Left ventricle myocardium inferior (tissue), 1 donor: ENCODE measurements around the gene SYT17. TPM values are rescaled to one million over a fixed set of nuclear protein-coding genes. Genes with fewer than 3 reads are reported as not detected.

Experiments
- DNase-seq: peaks from one replicate; pipeline ENCODE4 v3.0.0-alpha.2; 2020
- H3K27ac ChIP-seq: fragments of 200-600 bp; replicated peaks from 2 replicates; pipeline ENCODE4 v1.8.0; 2021
- H3K27me3 ChIP-seq: fragments of 200-600 bp; 2 replicates; pipeline ENCODE4 v1.8.0; 2021; ENCODE audit warnings: low read depth
- H3K36me3 ChIP-seq: fragments of 200-600 bp; 2 replicates; pipeline ENCODE4 v1.8.0; 2021
- H3K4me1 ChIP-seq: fragments of 200-600 bp; 2 replicates; pipeline ENCODE4 v1.8.0; 2021
- H3K4me3 ChIP-seq: fragments of 200-600 bp; 2 replicates; pipeline ENCODE4 v1.8.0; 2021; ENCODE audit warnings: mild to moderate bottlenecking, moderate library complexity
- H3K9me3 ChIP-seq: fragments of 200-600 bp; replicated peaks from 2 replicates; pipeline ENCODE4 v1.8.0; 2021
- CTCF ChIP-seq: fragments of 200-600 bp; IDR thresholded peaks from 2 replicates; pipeline ENCODE4 v1.8.0; 2021; ENCODE audit warnings: antibody characterized with exemption, mild to moderate bottlenecking, borderline replicate concordance
- intact Hi-C: fragments of 100-400 bp; cut with micrococcal nuclease; formaldehyde crosslinking; loops from one replicate; pipeline ENCODE4 v1.11.0; 2022
- total RNA-seq: library from RNA; stranded (reverse); fragmentation: NEBNext Ultra II Directional; extraction: Animal tissue kit (Norgen Biotek cat#: 25700); gene quantifications from one replicate; pipeline ENCODE4 v1.2.1, GENCODE V29; 2021
- donor health status: DM: no; HTN: yes; CAD: no; lungs with severe emphysema.

Gene SYT17
- total RNA-seq, 1 donor from 2014 or later = 0.49 TPM

GRCh38 chr16:19140396-19140795 lies 27.6 kb upstream of the SYT17 start:
- Histone ChIP-seq H3K27ac (peak overlapping the region; percentile 19), H3K4me3 (no peak overlapping the region), H3K4me1 (peaks cover 54% of the 10 kb centered on the region), H3K9me3 (no peaks in the 10 kb centered on the region), H3K36me3 (no peaks in the 10 kb centered on the region), H3K27me3 (peaks cover 9% of the 10 kb centered on the region)
- DNase-seq = no peak
- intact Hi-C loops = no loop called here
- TF ChIP-seq CTCF = no peak

GRCh38 chr16:19142939-19143598 lies 25.0 kb upstream of the SYT17 start:
- Histone ChIP-seq H3K9me3 (peaks cover 7% of the 10 kb centered on the region), H3K27me3 (peaks cover 8% of the 10 kb centered on the region), H3K27ac (no peak overlapping the region), H3K36me3 (no peaks in the 10 kb centered on the region), H3K4me3 (no peak overlapping the region), H3K4me1 (peaks cover 27% of the 10 kb centered on the region)
- no peak for TF ChIP-seq CTCF
- intact Hi-C loops = no loop called here
- no peak for DNase-seq

GRCh38 chr16:19143599-19143956 lies 24.5 kb upstream of the SYT17 start:
- Histone ChIP-seq H3K36me3 (no peaks in the 10 kb centered on the region), H3K27me3 (peaks cover 8% of the 10 kb centered on the region), H3K27ac (no peak overlapping the region), H3K4me1 (peaks cover 23% of the 10 kb centered on the region), H3K4me3 (no peak overlapping the region), H3K9me3 (peaks cover 10% of the 10 kb centered on the region)
- no peak for DNase-seq
- intact Hi-C loops = no loop called here
- TF ChIP-seq CTCF = no peak

GRCh38 chr16:19145010-19145409 lies 23.0 kb upstream of the SYT17 start:
- TF ChIP-seq CTCF = no peak
- Histone ChIP-seq H3K27ac (no peak overlapping the region), H3K27me3 (peaks cover 8% of the 10 kb centered on the region), H3K4me1 (peaks cover 11% of the 10 kb centered on the region), H3K4me3 (no peak overlapping the region), H3K9me3 (peaks cover 10% of the 10 kb centered on the region), H3K36me3 (no peaks in the 10 kb centered on the region)
- intact Hi-C loops = no loop called here
- DNase-seq = no peak

GRCh38 chr16:19147126-19147525 lies 20.9 kb upstream of the SYT17 start:
- intact Hi-C loops = no loop called here
- H3K27ac ChIP-seq = no peak overlapping the region

More at GRCh38 chr16:19147126-19147525, 20.9 kb upstream of the SYT17 start:
- no peaks in the 10 kb centered on the region for H3K36me3 ChIP-seq
- peaks cover 3% of the 10 kb centered on the region for H3K27me3 ChIP-seq
- no peak for TF ChIP-seq CTCF
- H3K9me3 ChIP-seq = peaks cover 10% of the 10 kb centered on the region
- DNase-seq = no peak
- no peak overlapping the region for H3K4me3 ChIP-seq
- no peaks in the 10 kb centered on the region for H3K4me1 ChIP-seq
